NCI-H2196 treated with DMSO at 0.1 percent for 48 hours (cell line): ENCODE results near the gene ZNF524.
"Not testable (repeated sequence)": the region's sequence is repeated elsewhere in the genome, so short reads cannot be mapped to it uniquely, and the experiment has no call there.

ENCODE experiments used
- DNase-seq: peaks from one replicate; lab custom pipeline; 2025; ENCODE audit not compliant: unreplicated experiment; lab: John Stamatoyannopoulos, UW

ZNF524 gene

GRCh38 chr19:55599842-55600661 is at the start of gene ZNF524:
Gene ZNF524 (plus strand): TSS chr19:55600288. CDS start chr19:55602113, 1,825 bp downstream.
- peak; percentile 93 for DNase-seq

GRCh38 chr19:55550321-55550650 is 49.8 kb upstream of the ZNF524 start:
- no peak for DNase-seq

GRCh38 chr19:55552206-55552605 is 47.9 kb upstream of the ZNF524 start:
- DNase-seq, result no peak

- DNase-seq, result no peak
Observed at GRCh38 chr19:55552620-55553019, 47.5 kb upstream of the ZNF524 start.

GRCh38 chr19:55553217-55554182 is 46.6 kb upstream of the ZNF524 start:
- DNase-seq, result no peak

GRCh38 chr19:55554302-55554701 is 45.8 kb upstream of the ZNF524 start:
- no peak for DNase-seq

GRCh38 chr19:55554741-55555152 is 45.3 kb upstream of the ZNF524 start:
- DNase-seq, result peak; percentile 61

GRCh38 chr19:55559684-55560083 is 40.4 kb upstream of the ZNF524 start:
- no peak for DNase-seq

GRCh38 chr19:55563261-55563690 is 36.8 kb upstream of the ZNF524 start:
- no peak for DNase-seq

GRCh38 chr19:55566823-55567222 is 33.3 kb upstream of the ZNF524 start:
- no peak for DNase-seq

GRCh38 chr19:55567708-55568328 is 32.3 kb upstream of the ZNF524 start:
- no peak for DNase-seq

GRCh38 chr19:55569477-55569876 is 30.6 kb upstream of the ZNF524 start:
- DNase-seq, result not testable (repeated sequence)

GRCh38 chr19:55573929-55574328 is 26.2 kb upstream of the ZNF524 start:
- not testable (repeated sequence) for DNase-seq

GRCh38 chr19:55576746-55577145 is 23.3 kb upstream of the ZNF524 start:
- no peak for DNase-seq

- no peak for DNase-seq
Observed at GRCh38 chr19:55578031-55578760, 21.9 kb upstream of the ZNF524 start.

- DNase-seq, result no peak
Observed at GRCh38 chr19:55578761-55579747, 21.0 kb upstream of the ZNF524 start.

GRCh38 chr19:55579766-55580621 is 20.1 kb upstream of the ZNF524 start:
- DNase-seq, result no peak

GRCh38 chr19:55580628-55581144 is 19.4 kb upstream of the ZNF524 start, which contains the start of gene ZNF579:
Gene ZNF579 (minus strand): TSS chr19:55580848. CDS start chr19:55579639, 1,209 bp downstream.
- peak; percentile 78 for DNase-seq
